NCI-H526 treated with DMSO at 0.1 percent for 48 hours (cell line): ENCODE measurements around the gene SH2D3A.
"Not testable (repeated sequence)": the region's sequence is repeated elsewhere in the genome, so short reads cannot be mapped to it uniquely, and the experiment has no call there.

Experiments
- DNase-seq: peaks from one replicate; lab custom pipeline; 2025; lab: John Stamatoyannopoulos, UW

The SH2D3A gene

GRCh38 chr19:6721773-6722172 lies 45.5 kb downstream of the SH2D3A start:
- no peak for DNase-seq

- no peak for DNase-seq
Measured at GRCh38 chr19:6721138-6721474, 46.1 kb downstream of the SH2D3A start.

GRCh38 chr19:6720369-6721137 lies 46.7 kb downstream of the SH2D3A start, which contains the start of gene C3:
C3 (minus strand) TSS chr19:6720650; CDS start chr19:6720589, 61 bp downstream.
- DNase-seq = no peak

- DNase-seq = no peak
Measured at GRCh38 chr19:6719992-6720368, 47.3 kb downstream of the SH2D3A start.

GRCh38 chr19:6719540-6719861 lies 47.7 kb downstream of the SH2D3A start:
- no peak for DNase-seq

- no peak for DNase-seq
Measured at GRCh38 chr19:6718741-6719539, 48.3 kb downstream of the SH2D3A start.

GRCh38 chr19:6718111-6718740 lies 49.0 kb downstream of the SH2D3A start:
- DNase-seq = no peak

- DNase-seq = no peak
Measured at GRCh38 chr19:6717441-6717971, 49.7 kb downstream of the SH2D3A start.

- no peak for DNase-seq
Measured at GRCh38 chr19:6717036-6717435, 50.2 kb downstream of the SH2D3A start.

- no peak for DNase-seq
Measured at GRCh38 chr19:6716610-6716970, 50.6 kb downstream of the SH2D3A start.

- no peak for DNase-seq
Measured at GRCh38 chr19:6714749-6715555, 52.3 kb downstream of the SH2D3A start.

- DNase-seq = no peak
Measured at GRCh38 chr19:6713773-6714692, 53.2 kb downstream of the SH2D3A start.

GRCh38 chr19:6712692-6713670 lies 54.3 kb downstream of the SH2D3A start:
- no peak for DNase-seq

GRCh38 chr19:6712231-6712630 lies 55.0 kb downstream of the SH2D3A start:
- no peak for DNase-seq

- DNase-seq = no peak
Measured at GRCh38 chr19:6711605-6712004, 55.6 kb downstream of the SH2D3A start.

GRCh38 chr19:6711078-6711361 lies 56.2 kb downstream of the SH2D3A start:
- DNase-seq = no peak

GRCh38 chr19:6710273-6711077 lies 56.8 kb downstream of the SH2D3A start:
- no peak for DNase-seq

- no peak for DNase-seq
Measured at GRCh38 chr19:6709549-6709948, 57.7 kb downstream of the SH2D3A start.

- not testable (repeated sequence) for DNase-seq
Measured at GRCh38 chr19:6708913-6709312, 58.3 kb downstream of the SH2D3A start.
